Measurements from ENCODE around the gene VOPP1.

Gene VOPP1

GRCh38 chr7:55563596-55564325 is 8.5 kb downstream of the VOPP1 start:
- no peak for TF ChIP-seq CTCF (IDR thresholded peaks at IDR 0.05; ENCODE audit: low read depth, low read length)
- no peak overlapping the region for H3K4me3 ChIP-seq (replicated peaks in 1 of 2; ENCODE audit: low read depth in 2 of 2, low read length in 2 of 2)
- no peak for DNase-seq (ENCODE audit: low read depth in 2 of 2)

- no peak for DNase-seq (ENCODE audit: low read depth in 2 of 2)
- TF ChIP-seq CTCF (IDR thresholded peaks at IDR 0.05; ENCODE audit: low read depth, low read length): no peak
- H3K4me3 ChIP-seq (replicated peaks in 1 of 2; ENCODE audit: low read depth in 2 of 2, low read length in 2 of 2): no peak overlapping the region
Observed at GRCh38 chr7:55561690-55562089, 10.6 kb downstream of the VOPP1 start.

- no peak for DNase-seq (ENCODE audit: low read depth in 2 of 2)
- TF ChIP-seq CTCF (IDR thresholded peaks at IDR 0.05; ENCODE audit: low read depth, low read length): no peak
- no peak overlapping the region for H3K4me3 ChIP-seq (replicated peaks in 1 of 2; ENCODE audit: low read depth in 2 of 2, low read length in 2 of 2)
Observed at GRCh38 chr7:55558962-55559920, 13.1 kb downstream of the VOPP1 start.

- TF ChIP-seq CTCF (IDR thresholded peaks at IDR 0.05; ENCODE audit: low read depth, low read length): no peak
- no peak for DNase-seq (ENCODE audit: low read depth in 2 of 2)
- no peak overlapping the region for H3K4me3 ChIP-seq (replicated peaks in 1 of 2; ENCODE audit: low read depth in 2 of 2, low read length in 2 of 2)
Observed at GRCh38 chr7:55557666-55558188, 14.6 kb downstream of the VOPP1 start.

- no peak for DNase-seq (ENCODE audit: low read depth in 2 of 2)
Observed at GRCh38 chr7:55556492-55556891, 15.8 kb downstream of the VOPP1 start.

GRCh38 chr7:55556031-55556430 is 16.3 kb downstream of the VOPP1 start:
- no peak for TF ChIP-seq CTCF (IDR thresholded peaks at IDR 0.05; ENCODE audit: low read depth, low read length)
- no peak for DNase-seq (ENCODE audit: low read depth in 2 of 2)
- no peak overlapping the region for H3K4me3 ChIP-seq (replicated peaks in 1 of 2; ENCODE audit: low read depth in 2 of 2, low read length in 2 of 2)

More at GRCh38 chr7:55556492-55556891, 15.8 kb downstream of the VOPP1 start:
- H3K4me3 ChIP-seq (replicated peaks in 1 of 2; ENCODE audit: low read depth in 2 of 2, low read length in 2 of 2): no peak overlapping the region
- no peak for TF ChIP-seq CTCF (IDR thresholded peaks at IDR 0.05; ENCODE audit: low read depth, low read length)

All from cardiac fibroblast (primary cell).